Gastroesophageal sphincter (tissue), 3 donors: ENCODE data around the gene LIPC.

Experiments used
- CTCF ChIP-seq, 4 experiments: fragments of 200-600 bp in 2 of 4; fragments of 450-650 bp in 2 of 4; sonication (generic) in 1 of 4; IDR thresholded peaks; one replicate each; pipeline ENCODE4 v1.5.1; 2017 to 2019; ENCODE audit warnings: antibody characterized with exemption in 4 of 4, mild to moderate bottlenecking in 2 of 4, moderate library complexity in 2 of 4
- EP300 ChIP-seq: sonication (generic); formaldehyde crosslinking; IDR thresholded peaks from one replicate; pipeline ENCODE4 v1.6.1; 2017; ENCODE audit warnings: antibody characterized with exemption, mild to moderate bottlenecking
- POLR2A ChIP-seq, 2 donors: fragments of 450-650 bp; IDR thresholded peaks; one replicate each; pipeline ENCODE4 v1.6.1; 2017; ENCODE audit warnings: antibody characterized with exemption in 2 of 2, mild to moderate bottlenecking in 2 of 2, moderate library complexity in 1 of 2
- POLR2AphosphoS5 ChIP-seq: sonication (generic); formaldehyde crosslinking; IDR thresholded peaks from one replicate; pipeline ENCODE4 v1.6.1; 2017; ENCODE audit warnings: antibody characterized with exemption

GRCh38 chr15:58453931-58454793 lies 22.4 kb downstream of the LIPC start:
- TF ChIP-seq CTCF (IDR thresholded peaks at IDR 0.05) = no peak
- no peak for TF ChIP-seq EP300
- TF ChIP-seq POLR2A (IDR thresholded peaks at IDR 0.05) = no peak
- TF ChIP-seq POLR2AphosphoS5 = no peak
